Transverse colon (tissue), 4 donors: ENCODE measurements around the gene TERF2IP. TPM values are rescaled to one million over a fixed set of nuclear protein-coding genes. Genes with fewer than 3 reads are reported as not detected.

Experiments
- DNase-seq: peaks from one replicate; pipeline ENCODE4 v3.0.0-alpha.2; 2019
- H3K27ac ChIP-seq, 4 donors: fragments of 200-600 bp; sonication (generic); 2 replicates each; pipeline ENCODE4 v1.5.1; 2016 to 2018; ENCODE audit warnings: inconsistent platforms in 4 of 4
- H3K27me3 ChIP-seq: fragments of 200-600 bp; sonication (generic); 2 replicates; pipeline ENCODE4 v1.5.1; 2017; ENCODE audit warnings: inconsistent platforms
- H3K36me3 ChIP-seq, 4 donors: fragments of 200-600 bp; sonication (generic); 2 replicates each; pipeline ENCODE4 v1.5.1; 2017 to 2019; ENCODE audit warnings: inconsistent platforms in 4 of 4
- H3K4me1 ChIP-seq, 4 donors: fragments of 200-600 bp; sonication (generic); 2 replicates each; pipeline ENCODE4 v1.5.1; 2017 to 2020; ENCODE audit warnings: inconsistent platforms in 4 of 4
- H3K4me3 ChIP-seq, 4 donors: fragments of 200-600 bp; sonication (generic); 1 replicate in 1 of 4; 2 replicates in 3 of 4; pipeline versions ENCODE4 v1.5.1 to v1.6.1; 2017 to 2019; ENCODE audit warnings: inconsistent platforms in 4 of 4
- H3K9me3 ChIP-seq, 2 donors: fragments of 200-600 bp; sonication (generic); 2 replicates each; pipeline ENCODE4 v1.5.1; 2017 to 2019; ENCODE audit warnings: inconsistent platforms in 2 of 2
- EP300 ChIP-seq: sonication (generic); formaldehyde crosslinking; IDR thresholded peaks from one replicate; pipeline ENCODE4 v1.6.1; 2017; ENCODE audit warnings: antibody characterized with exemption, low read depth
- POLR2A ChIP-seq: fragments of 450-650 bp; IDR thresholded peaks from one replicate; pipeline ENCODE4 v1.6.1; 2016; ENCODE audit warnings: antibody characterized with exemption, mild to moderate bottlenecking, moderate library complexity
- POLR2AphosphoS5 ChIP-seq, 3 donors: sonication (generic); formaldehyde crosslinking; IDR thresholded peaks; one replicate each; pipeline ENCODE4 v1.6.1; 2016; ENCODE audit warnings: antibody characterized with exemption in 3 of 3
- WGBS, 2 donors: methylation state at CpG; one replicate each; pipeline ENCODE4 v1.1.5; 2018; ENCODE audit warnings: low coverage in 1 of 2; 5-methylcytosine and 5-hydroxymethylcytosine counted together
- in situ Hi-C, 4 donors: fragments of 200-750 bp; cut with MboI; loops; one replicate each; pipeline versions ENCODE4 v1.15.0 to v1.15.1; 2017; ENCODE audit warnings: low sequenced_read_pairs in 3 of 4, low pct_ligation_motif_present in 1 of 4, low pct_unique_long_range_greater_than_20kb in 1 of 4
- intact Hi-C: fragments of 100-400 bp; cut with DNase I; formaldehyde crosslinking; loops from one replicate; pipeline ENCODE4 v1.15.1; 2023; ENCODE audit warnings: low total_unique reads
- total RNA-seq, 4 donors: library from RNA; depleted of rRNA; stranded (reverse); fragments of >200 nt; gene quantifications; one replicate each; pipeline ENCODE4 v1.1.0, GENCODE V29; 2016
- TF ChIP-seq, protein P1 (sequence below), 5 experiments: fragments of 200-600 bp in 3 of 5; fragments of 450-650 bp in 2 of 5; sonication (generic) in 3 of 5; IDR thresholded peaks; 1 replicate in 2 of 5; 2 replicates in 3 of 5; pipeline ENCODE4 v1.5.1; 2016 to 2017; ENCODE audit warnings: antibody characterized with exemption in 5 of 5, inconsistent platforms in 3 of 5, mild to moderate bottlenecking in 2 of 5, moderate library complexity in 1 of 5

Gene TERF2IP
- total RNA-seq, 4 donors from 2014 or later = 20.9 to 50.0 (median 36.3) TPM

DNA sequence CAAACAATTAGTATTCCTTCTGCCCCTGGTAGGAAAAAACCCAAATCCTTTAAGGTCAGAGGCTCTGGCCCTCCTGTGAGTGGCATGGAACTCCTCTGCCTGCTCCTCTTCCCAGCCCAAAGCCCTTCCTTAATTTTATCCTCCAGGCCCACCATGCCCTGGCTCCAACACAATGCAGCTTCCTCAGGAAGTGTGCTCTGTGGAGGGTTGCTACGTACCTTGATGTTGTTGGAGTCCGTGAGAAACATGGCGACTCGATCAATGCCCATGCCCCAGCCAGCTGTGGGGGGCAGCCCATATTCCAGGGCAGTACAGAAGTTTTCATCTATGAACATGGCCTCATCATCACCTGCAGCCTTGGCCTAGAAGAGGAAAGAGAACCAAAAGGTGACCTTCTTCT, 19.2 kb upstream of the TERF2IP start:
- TF ChIP-seq POLR2AphosphoS5 (IDR thresholded peaks at IDR 0.05) (no peak), POLR2A (no peak), EP300 (no peak)
- TF ChIP-seq, protein P1, sequence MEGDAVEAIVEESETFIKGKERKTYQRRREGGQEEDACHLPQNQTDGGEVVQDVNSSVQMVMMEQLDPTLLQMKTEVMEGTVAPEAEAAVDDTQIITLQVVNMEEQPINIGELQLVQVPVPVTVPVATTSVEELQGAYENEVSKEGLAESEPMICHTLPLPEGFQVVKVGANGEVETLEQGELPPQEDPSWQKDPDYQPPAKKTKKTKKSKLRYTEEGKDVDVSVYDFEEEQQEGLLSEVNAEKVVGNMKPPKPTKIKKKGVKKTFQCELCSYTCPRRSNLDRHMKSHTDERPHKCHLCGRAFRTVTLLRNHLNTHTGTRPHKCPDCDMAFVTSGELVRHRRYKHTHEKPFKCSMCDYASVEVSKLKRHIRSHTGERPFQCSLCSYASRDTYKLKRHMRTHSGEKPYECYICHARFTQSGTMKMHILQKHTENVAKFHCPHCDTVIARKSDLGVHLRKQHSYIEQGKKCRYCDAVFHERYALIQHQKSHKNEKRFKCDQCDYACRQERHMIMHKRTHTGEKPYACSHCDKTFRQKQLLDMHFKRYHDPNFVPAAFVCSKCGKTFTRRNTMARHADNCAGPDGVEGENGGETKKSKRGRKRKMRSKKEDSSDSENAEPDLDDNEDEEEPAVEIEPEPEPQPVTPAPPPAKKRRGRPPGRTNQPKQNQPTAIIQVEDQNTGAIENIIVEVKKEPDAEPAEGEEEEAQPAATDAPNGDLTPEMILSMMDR (IDR thresholded peaks at IDR 0.05) = no peak
- Histone ChIP-seq H3K9me3 (no peaks in the 10 kb centered on the region), H3K27me3 (no peaks in the 10 kb centered on the region), H3K36me3 (peaks cover 0 to 51% (median 22%) of the 10 kb centered on the region in 4 donors), H3K4me3 (no peak overlapping the region), H3K27ac (no peak overlapping the region), H3K4me1 (peaks cover 0 to 4% (median 2%) of the 10 kb centered on the region in 4 donors)
- in situ Hi-C loops = loop anchor here in 2 of 4 donors (25.0 kb wide), 2 partner anchors 166 to 1559 kb away; partner anchors contain the start of genes TMEM170A (in 2 of the 2), MON1B (in 1 of the 2) and SYCE1L (in 1 of the 2)
- 89 to 96% methylated on average over 3 to 4 of the region's 4 CpGs for WGBS, 2 donors
- no peak for DNase-seq
- intact Hi-C loops = no loop called here

DNA sequence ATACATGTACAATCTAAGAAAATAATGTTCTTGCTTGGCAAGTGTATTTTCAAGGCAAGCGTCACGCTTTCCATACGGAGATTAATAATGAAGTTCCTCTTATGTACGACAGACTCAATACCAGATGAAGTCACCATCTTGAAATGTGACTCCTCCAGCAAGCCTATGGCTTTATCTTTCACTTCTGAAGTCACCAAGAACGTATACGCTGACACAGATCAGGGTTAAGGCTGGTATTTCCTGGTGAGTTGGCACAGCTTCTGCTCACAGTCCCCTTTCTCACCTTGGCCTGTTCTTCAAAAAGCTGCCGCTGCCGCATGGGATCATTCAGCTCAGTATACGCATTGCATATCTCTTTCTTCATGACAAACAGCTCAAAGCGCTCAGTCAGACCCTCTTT, 18.4 kb upstream of the TERF2IP start:
- no peak overlapping the region for H3K4me3 ChIP-seq
- no peaks in the 10 kb centered on the region for H3K27me3 ChIP-seq
- TF ChIP-seq POLR2A (no peak), POLR2AphosphoS5 (IDR thresholded peaks at IDR 0.05) (no peak), EP300 (no peak)
- TF ChIP-seq, protein P1 (IDR thresholded peaks at IDR 0.05) = no peak
- H3K27ac ChIP-seq = no peak overlapping the region
- 91% methylated on average over 10 of the region's 10 CpGs for WGBS, 2 donors
- intact Hi-C loops (no loop called here), in situ Hi-C loops (loop anchor here in 2 of 4 donors (25.0 kb wide), 2 partner anchors 167 to 1558 kb away; partner anchors contain the start of genes TMEM170A (in 2 of the 2), MON1B (in 1 of the 2) and SYCE1L (in 1 of the 2))
- H3K9me3 ChIP-seq = no peaks in the 10 kb centered on the region
- DNase-seq = no peak
- H3K36me3 ChIP-seq = peaks cover 0 to 59% (median 28%) of the 10 kb centered on the region in 4 donors
- H3K4me1 ChIP-seq = no peaks in the 10 kb centered on the region

DNA sequence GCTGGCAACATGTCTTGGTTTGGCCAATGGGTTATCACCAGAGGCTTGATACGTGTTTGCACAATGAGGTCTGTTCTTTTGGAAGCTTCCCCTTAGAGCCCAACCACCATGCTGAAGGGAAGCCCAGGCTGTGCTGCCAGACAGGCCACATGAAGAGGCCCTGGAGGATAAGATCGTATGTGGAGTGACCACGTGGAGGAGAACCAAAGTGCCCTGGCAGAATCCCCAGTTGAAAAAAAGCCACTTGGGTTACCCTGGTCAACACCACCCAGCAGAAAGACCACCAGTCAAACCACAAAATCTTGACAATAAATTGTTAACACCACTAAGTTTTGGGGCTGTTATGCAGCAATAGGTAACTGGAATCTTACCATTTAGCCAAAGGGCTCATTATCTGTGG, 17.5 kb upstream of the TERF2IP start:
- TF ChIP-seq, protein P1 (IDR thresholded peaks at IDR 0.05) = no peak
- no peak for TF ChIP-seq POLR2A
- no peak for TF ChIP-seq POLR2AphosphoS5 (IDR thresholded peaks at IDR 0.05)
- TF ChIP-seq EP300 = no peak
- in situ Hi-C loops = loop anchor here in 2 of 4 donors (25.0 kb wide), 2 partner anchors 168 to 1557 kb away; partner anchors contain the start of genes TMEM170A (in 2 of the 2), MON1B (in 1 of the 2) and SYCE1L (in 1 of the 2)
- DNase-seq = no peak
- H3K36me3 ChIP-seq = peaks cover 0 to 68% (median 34%) of the 10 kb centered on the region in 4 donors
- H3K4me3 ChIP-seq = no peak overlapping the region
- no peak overlapping the region for H3K27ac ChIP-seq
- intact Hi-C loops = no loop called here
- H3K4me1 ChIP-seq = no peaks in the 10 kb centered on the region
- 83 to 95% methylated on average over 2 to 3 of the region's 3 CpGs for WGBS, 2 donors
- no peaks in the 10 kb centered on the region for H3K27me3 ChIP-seq
- no peaks in the 10 kb centered on the region for H3K9me3 ChIP-seq

DNA sequence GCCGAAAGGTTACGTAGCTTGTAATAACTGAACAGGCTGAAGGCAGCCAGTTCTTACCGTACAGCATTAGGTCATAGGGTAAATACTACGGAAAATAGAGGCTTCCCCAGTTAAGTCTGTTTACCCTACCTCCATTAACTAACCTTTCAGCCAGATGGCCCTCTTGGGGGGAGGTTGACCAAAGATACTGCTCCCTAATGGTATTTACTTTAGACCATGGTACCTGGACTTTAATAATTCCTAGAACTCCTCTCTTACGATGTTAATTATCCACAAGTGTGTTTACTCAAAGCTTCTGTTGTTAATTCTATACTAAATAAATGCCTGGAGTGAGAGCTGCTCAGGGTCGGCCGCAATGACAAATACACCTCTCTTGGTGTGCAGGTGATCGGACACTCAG, 14.7 kb upstream of the TERF2IP start:
- Histone ChIP-seq H3K36me3 (peaks cover 0 to 85% (median 48%) of the 10 kb centered on the region in 4 donors), H3K27ac (no peak overlapping the region), H3K9me3 (no peaks in the 10 kb centered on the region), H3K4me1 (no peaks in the 10 kb centered on the region), H3K27me3 (no peaks in the 10 kb centered on the region), H3K4me3 (no peak overlapping the region)
- 94% methylated on average over 8 of the region's 8 CpGs; no CpG with 5 or more reads in 1 of the 2 donors for WGBS, 2 donors
- TF ChIP-seq, protein P1 (IDR thresholded peaks at IDR 0.05) = no peak
- TF ChIP-seq POLR2A (no peak), EP300 (no peak), POLR2AphosphoS5 (IDR thresholded peaks at IDR 0.05) (no peak)
- no peak for DNase-seq
- in situ Hi-C loops = loop anchor here in 2 of 4 donors (25.0 kb wide), 2 partner anchors 171 to 1554 kb away; partner anchors contain the start of genes TMEM170A (in 2 of the 2), MON1B (in 1 of the 2) and SYCE1L (in 1 of the 2)
- intact Hi-C loops = no loop called here
